CD4-positive, alpha-beta T cell treated with Interleukin-6 at 100 ng/mL for 8 hours (primary cell): ENCODE data around the gene UTP20.

Experiments
- DNase-seq: peaks from one replicate; pipeline ENCODE4 v3.0.0-alpha.2; 2020; ENCODE audit warnings: mixed read lengths, low spot score

UTP20 gene

GRCh38 chr12:101436136-101436535 lies 156.2 kb downstream of the UTP20 start:
- DNase-seq = no peak
